Testis (tissue), 3 donors: ENCODE results near the gene XIRP2. TPM values are rescaled to one million over a fixed set of nuclear protein-coding genes. Genes with fewer than 3 reads are reported as not detected.

Experiments used
- DNase-seq: peaks from one replicate; pipeline ENCODE4 v3.0.0-alpha.2; 2019
- H3K27ac ChIP-seq, 2 donors: fragments of 200-600 bp; sonication (generic); one replicate each; pipeline ENCODE4 v1.5.1; 2019
- H3K27me3 ChIP-seq: fragments of 200-600 bp; sonication (generic); one replicate; pipeline ENCODE4 v1.5.1; 2019
- H3K36me3 ChIP-seq: fragments of 200-600 bp; sonication (generic); one replicate; pipeline ENCODE4 v1.5.1; 2017; ENCODE audit warnings: low read depth; ENCODE audit errors: missing control alignments
- H3K4me1 ChIP-seq: fragments of 200-600 bp; sonication (generic); one replicate; pipeline ENCODE4 v1.5.1; 2019
- H3K4me3 ChIP-seq, 2 donors: fragments of 200-600 bp; sonication (generic); one replicate each; pipeline ENCODE4 v1.5.1; 2017 to 2019
- H3K9me3 ChIP-seq: fragments of 200-600 bp; sonication (generic); one replicate; pipeline ENCODE4 v1.5.1; 2017
- CTCF ChIP-seq, 3 experiments: fragments of 450-650 bp in 2 of 3; fragments of 200-600 bp in 1 of 3; sonication (generic) in 1 of 3; IDR thresholded peaks; one replicate each; pipeline ENCODE4 v1.5.1; 2016 to 2019; ENCODE audit warnings: antibody characterized with exemption in 3 of 3, mild to moderate bottlenecking in 2 of 3, moderate library complexity in 1 of 3
- POLR2A ChIP-seq: fragments of 450-650 bp; IDR thresholded peaks from one replicate; pipeline ENCODE4 v1.6.1; 2017; ENCODE audit warnings: antibody characterized with exemption, mild to moderate bottlenecking, moderate library complexity
- WGBS, 2 donors: methylation state at CpG; one replicate each; pipeline ENCODE4 v1.1.5; 2018; 5-methylcytosine and 5-hydroxymethylcytosine counted together
- intact Hi-C: fragments of 100-400 bp; cut with DNase I; formaldehyde crosslinking; loops from one replicate; pipeline ENCODE4 v1.15.1; 2023; ENCODE audit warnings: low total_unique reads
- polyA plus RNA-seq: library from polyadenylated mRNA; stranded (reverse); fragments of 350-450 nt; fragmentation: Illumina TruSeq; extraction: RNeasy Lipid Tissue Mini Kit (QIAGEN cat#74804); gene quantifications from one replicate; pipeline ENCODE4 v1.2.3, GENCODE V29; 2014; ENCODE audit warnings: low read depth, low replicate concordance; ENCODE audit not compliant: insufficient read depth
- total RNA-seq, 2 donors: library from RNA; depleted of rRNA; stranded (reverse); fragments of >200 nt; gene quantifications; one replicate each; pipeline ENCODE4 v1.2.3, GENCODE V29; 2016

The XIRP2 gene
- total and polyA plus RNA-seq, 3 donors from 2014 or later = 1.1 to 5.9 (median 3.9) TPM

- 68 to 71% methylated on average over 2 of the region's 2 CpGs for WGBS, 2 donors
- no peak for DNase-seq
- no peak for TF ChIP-seq CTCF (IDR thresholded peaks at IDR 0.05)
- no peak for TF ChIP-seq POLR2A
- no peaks in the 10 kb centered on the region for H3K36me3 ChIP-seq
- H3K4me3 ChIP-seq = no peak overlapping the region
- no peaks in the 10 kb centered on the region for H3K27me3 ChIP-seq
- H3K27ac ChIP-seq = no peak overlapping the region
- H3K4me1 ChIP-seq = no peaks in the 10 kb centered on the region
- intact Hi-C loops = no loop called here
- no peaks in the 10 kb centered on the region for H3K9me3 ChIP-seq
Measured at GRCh38 chr2:166901336-166901735, 13.1 kb downstream of the XIRP2 start.

GRCh38 chr2:166916987-166917386 is 28.7 kb downstream of the XIRP2 start:
- no peak for DNase-seq

GRCh38 chr2:166917415-166917814 is 29.1 kb downstream of the XIRP2 start:
- no peak for DNase-seq
- TF ChIP-seq CTCF (IDR thresholded peaks at IDR 0.05) (no peak), POLR2A (no peak)
- no peaks in the 10 kb centered on the region for H3K36me3 ChIP-seq
- intact Hi-C loops = no loop called here
- H3K9me3 ChIP-seq = no peaks in the 10 kb centered on the region
- H3K27me3 ChIP-seq = no peaks in the 10 kb centered on the region
- 71 to 83% methylated on average over 1 of the region's 1 CpG for WGBS, 2 donors
- no peak overlapping the region for H3K27ac ChIP-seq
- no peaks in the 10 kb centered on the region for H3K4me1 ChIP-seq
- no peak overlapping the region for H3K4me3 ChIP-seq

More at GRCh38 chr2:166916987-166917386, 28.7 kb downstream of the XIRP2 start:
- Histone ChIP-seq H3K4me1 (no peaks in the 10 kb centered on the region), H3K36me3 (no peaks in the 10 kb centered on the region), H3K4me3 (no peak overlapping the region), H3K9me3 (no peaks in the 10 kb centered on the region), H3K27ac (no peak overlapping the region), H3K27me3 (no peaks in the 10 kb centered on the region)
- TF ChIP-seq CTCF (IDR thresholded peaks at IDR 0.05) = no peak
- no peak for TF ChIP-seq POLR2A
- intact Hi-C loops = no loop called here
- WGBS, 2 donors = 47 to 56% methylated on average over 4 of the region's 4 CpGs

GRCh38 chr2:166921261-166921896 is 33.1 kb downstream of the XIRP2 start:
- Histone ChIP-seq H3K4me3 (no peak overlapping the region), H3K4me1 (no peaks in the 10 kb centered on the region), H3K27me3 (no peaks in the 10 kb centered on the region), H3K9me3 (no peaks in the 10 kb centered on the region), H3K27ac (no peak overlapping the region), H3K36me3 (no peaks in the 10 kb centered on the region)
- DNase-seq = no peak
- TF ChIP-seq CTCF (IDR thresholded peaks at IDR 0.05) (no peak), POLR2A (no peak)
- WGBS, 2 donors = 88 to 92% methylated on average over 2 of the region's 2 CpGs
- intact Hi-C loops = no loop called here

- intact Hi-C loops = no loop called here
- H3K27ac ChIP-seq = no peak overlapping the region
- H3K36me3 ChIP-seq = no peaks in the 10 kb centered on the region
- H3K4me1 ChIP-seq = no peaks in the 10 kb centered on the region
- H3K9me3 ChIP-seq = no peaks in the 10 kb centered on the region
- no peaks in the 10 kb centered on the region for H3K27me3 ChIP-seq
- H3K4me3 ChIP-seq = no peak overlapping the region
- DNase-seq = no peak
- no peak for TF ChIP-seq CTCF (IDR thresholded peaks at IDR 0.05)
- no peak for TF ChIP-seq POLR2A
Measured at GRCh38 chr2:166924967-166925366, 36.7 kb downstream of the XIRP2 start.
